Embryonic facial prominence (tissue), 1 donor: ENCODE measurements around the gene IQGAP2.

ENCODE experiments used
- DNase-seq: peaks from one replicate; pipeline ENCODE4 v3.0.0-alpha.2; 2016; ENCODE audit errors: extremely low spot score

The IQGAP2 gene

DNA sequence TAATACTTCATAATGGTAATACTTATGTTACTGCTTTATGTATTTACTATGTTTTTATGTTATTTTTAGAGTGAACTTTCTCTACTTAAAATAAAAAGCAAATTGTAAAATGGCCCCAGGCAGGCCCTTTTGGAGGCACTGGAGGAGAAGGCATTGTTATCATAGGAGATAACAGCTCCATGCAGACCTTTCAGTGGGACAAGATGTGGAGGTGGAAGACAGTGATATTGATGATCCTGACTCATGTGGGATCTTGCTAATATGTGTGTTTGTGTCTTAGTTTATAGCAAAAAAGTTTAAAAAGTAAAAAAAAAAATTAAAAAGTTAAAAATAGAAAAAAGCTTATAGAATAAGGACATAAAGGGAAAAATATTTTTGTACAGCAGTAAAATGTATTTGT, 74.5 kb downstream of the IQGAP2 start:
- no peak for DNase-seq

GRCh38 chr5:76479281-76479680, 76.2 kb downstream of the IQGAP2 start:
- no peak for DNase-seq

DNA sequence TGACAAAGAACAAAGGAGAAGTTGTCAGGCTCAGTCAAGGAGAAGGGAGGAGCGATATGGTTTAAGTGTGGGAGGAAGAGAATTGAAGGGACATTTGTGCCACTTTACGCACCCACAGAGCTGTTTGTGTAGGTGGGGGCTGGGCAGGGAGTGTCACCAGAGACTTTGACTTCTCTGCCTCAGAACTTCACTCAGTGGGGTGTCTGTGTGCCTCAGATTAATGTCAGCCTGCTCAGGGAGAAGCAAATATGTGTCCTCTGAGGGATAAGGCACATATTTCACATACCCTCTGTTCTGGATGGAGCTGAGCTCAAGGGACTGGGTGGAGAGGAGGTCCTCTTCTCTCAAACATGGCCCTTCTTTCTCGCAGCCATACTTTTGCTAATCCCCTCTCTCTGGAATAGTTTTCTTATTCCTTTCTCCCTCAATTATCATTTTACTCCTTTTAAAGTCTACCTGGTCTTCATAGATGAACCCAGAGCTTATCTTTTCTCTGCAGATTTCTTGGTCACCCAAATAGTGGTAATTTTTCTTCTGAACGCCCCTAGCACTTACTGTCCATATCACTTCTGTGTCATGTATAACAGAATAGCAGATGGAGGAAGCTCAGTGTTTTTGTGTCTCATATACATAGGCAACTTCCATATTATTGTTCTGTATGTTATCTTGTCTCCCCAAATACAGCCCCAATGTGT, 77.0 kb downstream of the IQGAP2 start:
- no peak for DNase-seq

DNA sequence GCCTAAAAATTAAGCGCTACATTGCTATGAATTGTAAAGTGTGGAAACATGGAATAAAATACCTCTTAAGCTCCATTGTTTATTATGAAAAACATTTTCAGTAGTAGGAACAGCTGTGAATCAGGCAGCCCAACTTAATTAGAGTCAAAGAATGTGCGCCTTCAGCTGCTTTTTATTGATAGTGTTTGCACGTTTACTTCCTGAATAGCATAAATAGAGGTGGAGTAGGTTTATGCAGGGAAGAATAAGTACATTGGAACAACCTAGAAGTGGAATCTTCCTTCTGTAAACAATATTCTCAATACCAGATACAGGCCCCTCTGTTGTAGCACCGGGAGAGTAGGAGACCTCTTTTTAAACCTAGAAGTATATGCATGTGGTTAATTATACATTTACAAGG, 79.9 kb downstream of the IQGAP2 start:
- DNase-seq = no peak

DNA sequence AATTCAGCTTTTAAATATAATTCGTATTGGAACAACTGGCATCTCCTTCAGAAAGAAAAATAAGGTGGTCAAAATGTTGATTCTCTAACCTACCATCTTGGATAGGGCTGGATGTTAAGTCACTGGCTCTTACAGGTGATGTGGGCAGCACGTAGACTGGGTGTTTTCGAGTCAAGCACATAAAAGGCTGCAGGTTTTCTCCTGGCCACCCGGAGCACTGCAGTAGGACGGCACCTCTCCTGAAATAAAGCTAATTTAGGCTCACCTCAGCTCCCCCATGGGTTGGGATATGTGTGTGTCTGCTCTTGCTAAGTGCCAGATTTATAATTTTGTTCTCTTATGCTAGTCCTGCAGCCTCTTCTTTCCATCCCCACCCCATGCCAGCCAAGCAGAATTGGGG, 80.3 kb downstream of the IQGAP2 start:
- no peak for DNase-seq

GRCh38 chr5:76483881-76484280, 80.8 kb downstream of the IQGAP2 start:
- no peak for DNase-seq

GRCh38 chr5:76485511-76485910, 82.4 kb downstream of the IQGAP2 start:
- DNase-seq = no peak

GRCh38 chr5:76487386-76487785, 84.3 kb downstream of the IQGAP2 start:
- DNase-seq = no peak

DNA sequence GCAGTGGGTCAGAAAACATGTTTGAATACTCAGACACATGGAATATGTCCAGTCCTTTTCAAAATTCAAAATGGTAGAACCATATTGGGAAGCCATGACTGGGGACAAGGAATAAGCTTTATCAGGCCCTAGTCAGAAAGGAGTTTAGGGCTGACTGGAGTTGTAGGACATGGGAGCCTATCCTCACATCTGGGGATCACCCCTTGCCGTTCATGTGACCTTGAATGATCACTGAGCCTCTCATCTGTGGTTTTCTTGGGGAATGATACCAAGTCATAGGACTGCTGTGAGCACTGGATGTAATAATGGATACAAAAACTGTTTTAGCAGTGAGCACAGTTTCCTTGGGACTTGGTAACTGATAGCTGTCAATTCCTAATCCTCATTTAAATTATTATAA, 84.7 kb downstream of the IQGAP2 start:
- no peak for DNase-seq

DNA sequence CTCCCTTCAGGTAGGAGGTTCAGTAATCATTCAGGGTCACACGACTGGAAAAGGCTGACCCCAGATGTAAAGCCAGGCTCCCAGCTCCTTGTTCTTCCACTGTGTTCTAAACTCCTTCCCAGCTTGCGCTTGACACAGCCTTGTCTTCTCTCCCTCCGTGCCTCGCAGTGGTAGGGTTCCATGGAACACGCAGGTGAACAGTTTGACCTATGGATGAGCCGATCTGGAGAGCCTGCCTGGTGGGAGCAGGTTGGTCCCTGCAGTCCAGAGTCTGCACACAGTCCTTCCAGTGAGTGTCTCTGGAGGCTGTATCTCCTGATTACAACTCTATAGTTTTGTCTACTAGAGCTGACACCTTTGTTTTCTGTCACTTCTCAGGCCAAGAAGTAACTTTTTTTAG, 85.9 kb downstream of the IQGAP2 start:
- no peak for DNase-seq

DNA sequence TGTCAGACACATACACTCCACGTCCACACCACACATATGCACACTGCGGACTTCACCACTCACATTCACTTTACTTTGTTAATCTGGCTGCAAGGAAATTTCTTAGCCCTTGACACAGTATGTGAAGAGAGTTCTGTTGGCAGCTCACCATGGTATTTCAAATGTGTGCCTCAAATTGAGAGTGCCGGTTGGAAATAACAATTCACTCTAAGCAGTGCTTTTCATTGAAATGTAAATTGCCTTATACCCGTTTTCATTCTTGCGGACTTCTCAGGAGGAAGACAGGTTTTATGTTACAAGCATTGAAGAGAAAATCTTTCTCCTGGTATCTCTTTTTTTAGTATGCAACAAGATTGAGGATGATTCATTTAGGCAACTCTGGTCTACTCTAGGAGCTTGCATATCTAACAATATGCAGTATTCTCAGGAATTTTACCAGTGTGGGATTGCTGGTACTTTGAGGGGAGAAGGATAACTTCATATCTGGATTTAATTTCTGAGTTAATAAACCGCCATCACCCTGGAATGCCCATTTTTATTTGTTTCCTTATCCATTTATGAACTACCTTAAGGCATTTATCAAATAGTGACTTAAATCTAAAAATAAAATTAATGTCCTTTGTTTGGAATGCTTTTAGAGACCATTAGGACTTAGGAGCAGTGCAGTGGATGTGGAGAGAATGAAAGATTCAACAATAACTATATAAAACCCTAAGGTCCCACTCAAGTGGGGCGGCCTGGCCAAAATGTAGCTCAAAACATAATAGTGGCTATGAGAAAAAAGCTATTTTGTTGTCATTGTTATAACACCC, 87.0 kb downstream of the IQGAP2 start:
- no peak for DNase-seq

- no peak for DNase-seq
These were observed 87.9 kb downstream of the IQGAP2 start for GRCh38 chr5:76490960-76491359.

DNA sequence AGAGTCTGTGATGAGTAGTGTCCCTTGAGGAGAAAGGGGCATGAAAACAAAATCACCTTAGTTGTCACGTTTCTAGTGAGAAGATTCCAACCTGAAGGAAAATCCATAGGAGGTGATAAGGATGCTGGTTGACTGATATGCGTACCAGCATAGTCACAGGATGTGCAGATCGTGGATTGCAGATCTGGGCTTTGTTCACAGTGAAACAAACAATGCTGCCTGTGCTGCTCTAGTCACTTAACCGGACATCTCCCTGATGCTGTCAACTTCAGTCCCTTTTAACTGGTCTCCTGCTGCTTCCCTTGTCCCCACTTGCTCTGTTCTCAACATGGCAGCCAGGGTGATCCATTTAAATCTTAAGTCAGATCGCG, 89.7 kb downstream of the IQGAP2 start:
- DNase-seq = no peak

DNA sequence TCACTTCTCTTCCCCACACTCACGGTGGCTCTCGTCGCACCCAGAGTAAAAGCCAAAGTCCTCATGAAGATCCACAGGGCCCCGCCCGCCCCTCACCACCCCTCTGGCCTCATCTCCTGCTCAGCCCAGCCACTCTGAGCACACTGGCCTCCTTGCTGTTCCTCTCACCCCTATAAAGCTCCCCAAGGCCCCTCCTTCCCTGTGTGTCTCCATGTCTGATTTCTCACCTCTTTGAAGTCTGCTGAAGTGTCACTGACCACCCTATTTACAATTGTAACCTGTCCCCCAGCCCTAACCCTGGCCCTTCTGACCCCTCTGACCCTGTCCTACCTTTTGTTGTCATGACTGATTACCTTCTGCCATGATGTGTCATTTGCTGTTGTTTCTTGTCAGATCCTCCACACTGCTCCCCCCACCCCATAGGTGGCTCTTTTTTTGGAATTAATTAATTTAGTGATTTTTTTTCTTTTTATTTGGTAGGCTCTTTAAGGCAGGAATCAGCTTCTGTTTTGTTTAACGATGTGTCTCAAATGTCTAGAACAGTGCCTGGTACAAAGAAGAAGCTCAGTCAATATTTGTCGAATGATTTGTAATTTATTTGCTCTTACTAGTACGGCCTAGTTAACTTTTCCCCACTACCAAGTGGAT, 90.2 kb downstream of the IQGAP2 start:
- DNase-seq = no peak

- no peak for DNase-seq
These were observed 91.1 kb downstream of the IQGAP2 start for GRCh38 chr5:76494201-76494600.

DNA sequence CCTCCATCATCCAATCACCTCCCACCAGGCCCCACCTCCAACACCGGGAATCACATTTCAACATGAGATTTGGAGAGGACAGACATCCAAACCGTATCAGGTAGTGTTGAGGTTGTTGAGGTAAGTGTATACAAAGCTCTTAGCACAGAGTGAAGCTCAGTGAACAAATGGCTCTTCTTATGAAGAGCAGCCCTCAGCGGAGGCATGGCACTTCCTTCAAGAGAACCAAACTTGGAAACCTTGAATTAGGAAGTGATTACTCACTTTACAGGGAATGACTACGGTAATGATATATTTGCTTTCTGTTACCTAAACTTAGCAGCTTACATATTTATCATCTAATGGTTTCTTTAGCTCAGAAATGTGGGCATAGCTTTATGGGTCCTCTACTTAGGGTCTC, 92.8 kb downstream of the IQGAP2 start:
- DNase-seq = no peak

GRCh38 chr5:76497065-76497460, 94.0 kb downstream of the IQGAP2 start:
- DNase-seq = no peak

- DNase-seq = no peak
These were observed 95.1 kb downstream of the IQGAP2 start for GRCh38 chr5:76497986-76498717.

- DNase-seq = no peak
These were observed 96.5 kb downstream of the IQGAP2 start for GRCh38 chr5:76499507-76500161.

DNA sequence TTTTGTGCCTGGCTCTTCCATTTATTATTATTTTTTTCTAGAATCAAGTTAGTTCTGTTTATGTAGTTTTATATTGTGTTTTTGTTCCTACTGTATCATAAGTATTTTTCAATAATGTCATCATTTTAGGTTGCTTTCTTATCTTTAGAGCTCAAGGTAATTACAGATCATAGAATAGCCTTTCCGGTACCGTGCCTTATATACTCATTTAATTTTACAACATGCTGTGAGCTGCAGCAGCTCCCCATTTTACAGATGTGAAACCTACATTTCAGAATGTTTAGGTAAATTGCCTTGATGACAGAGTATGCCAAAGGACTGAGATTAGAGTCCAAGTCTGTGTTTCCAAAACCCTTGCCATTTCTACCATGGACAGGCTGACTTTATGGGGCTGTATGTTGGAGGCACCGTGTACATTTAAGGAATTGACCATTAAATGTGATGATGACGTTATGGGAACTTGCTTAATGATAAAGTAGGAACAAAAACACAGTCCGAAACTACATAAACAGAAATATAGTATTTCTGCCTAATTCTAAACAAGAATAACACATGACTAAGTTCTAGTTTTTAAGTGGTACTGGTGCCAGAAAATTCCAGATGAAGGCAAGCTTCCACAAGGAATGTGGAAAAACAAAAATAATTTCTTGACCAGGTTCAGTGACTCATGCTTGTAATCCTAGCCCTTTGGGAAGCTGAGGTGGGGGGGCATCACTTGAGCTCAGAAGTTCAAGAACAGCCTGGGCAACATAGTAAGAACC, 97.7 kb downstream of the IQGAP2 start:
- DNase-seq = no peak

- no peak for DNase-seq
These were observed 100.8 kb downstream of the IQGAP2 start for GRCh38 chr5:76503929-76504328.
